T-helper 22 cell (primary cell): Measurements from ENCODE around the gene ATP13A2.
"Not testable (repeated sequence)": the region's sequence is repeated elsewhere in the genome, so short reads cannot be mapped to it uniquely, and the experiment has no call there.

Source experiments
- DNase-seq: peaks from one replicate; pipeline ENCODE4 v3.0.0-alpha.2; 2020; ENCODE audit warnings: low read depth

The ATP13A2 gene

DNA sequence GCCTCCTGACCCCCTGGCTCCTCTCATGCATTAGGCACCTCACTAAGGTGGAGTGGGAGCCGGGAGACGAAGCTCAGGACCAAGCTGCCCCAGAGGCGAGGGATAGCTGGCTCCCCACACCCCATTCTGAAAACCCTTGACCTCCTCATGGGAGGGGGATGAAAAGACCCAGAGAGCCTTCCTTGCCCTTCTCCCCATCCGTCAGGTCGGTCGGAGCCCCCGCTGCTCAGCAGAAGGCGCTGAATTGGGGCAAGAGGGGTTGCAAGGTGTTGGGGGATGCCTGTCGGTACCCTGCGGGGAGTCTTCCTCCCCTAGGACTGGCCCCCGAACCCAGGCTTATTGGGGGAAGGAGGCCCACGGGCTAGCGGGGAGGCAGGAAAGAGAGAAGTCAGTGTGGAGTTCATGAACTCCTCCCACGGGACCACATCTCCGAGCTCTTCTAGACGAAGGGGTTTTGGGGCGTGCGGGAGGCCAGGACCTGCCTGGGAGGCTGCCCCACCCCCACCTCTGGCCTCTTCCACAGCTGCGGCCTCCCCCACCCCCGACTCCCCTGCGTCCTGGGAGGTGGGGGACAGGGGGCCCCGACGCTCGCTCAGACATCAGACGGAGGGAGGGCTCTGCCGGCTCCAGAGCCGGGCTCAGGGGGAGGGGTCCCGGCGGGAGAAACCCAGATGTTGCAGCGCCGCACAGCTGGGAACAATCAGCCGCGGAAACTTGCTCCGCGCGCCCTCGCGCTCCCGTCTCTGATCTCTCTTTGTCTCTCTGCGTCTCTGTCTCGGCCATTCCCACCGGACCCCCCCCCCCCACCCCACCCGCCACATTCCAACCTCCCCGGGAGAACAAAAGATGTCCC is 32.0 kb downstream of the ATP13A2 start:
- DNase-seq = no peak

DNA sequence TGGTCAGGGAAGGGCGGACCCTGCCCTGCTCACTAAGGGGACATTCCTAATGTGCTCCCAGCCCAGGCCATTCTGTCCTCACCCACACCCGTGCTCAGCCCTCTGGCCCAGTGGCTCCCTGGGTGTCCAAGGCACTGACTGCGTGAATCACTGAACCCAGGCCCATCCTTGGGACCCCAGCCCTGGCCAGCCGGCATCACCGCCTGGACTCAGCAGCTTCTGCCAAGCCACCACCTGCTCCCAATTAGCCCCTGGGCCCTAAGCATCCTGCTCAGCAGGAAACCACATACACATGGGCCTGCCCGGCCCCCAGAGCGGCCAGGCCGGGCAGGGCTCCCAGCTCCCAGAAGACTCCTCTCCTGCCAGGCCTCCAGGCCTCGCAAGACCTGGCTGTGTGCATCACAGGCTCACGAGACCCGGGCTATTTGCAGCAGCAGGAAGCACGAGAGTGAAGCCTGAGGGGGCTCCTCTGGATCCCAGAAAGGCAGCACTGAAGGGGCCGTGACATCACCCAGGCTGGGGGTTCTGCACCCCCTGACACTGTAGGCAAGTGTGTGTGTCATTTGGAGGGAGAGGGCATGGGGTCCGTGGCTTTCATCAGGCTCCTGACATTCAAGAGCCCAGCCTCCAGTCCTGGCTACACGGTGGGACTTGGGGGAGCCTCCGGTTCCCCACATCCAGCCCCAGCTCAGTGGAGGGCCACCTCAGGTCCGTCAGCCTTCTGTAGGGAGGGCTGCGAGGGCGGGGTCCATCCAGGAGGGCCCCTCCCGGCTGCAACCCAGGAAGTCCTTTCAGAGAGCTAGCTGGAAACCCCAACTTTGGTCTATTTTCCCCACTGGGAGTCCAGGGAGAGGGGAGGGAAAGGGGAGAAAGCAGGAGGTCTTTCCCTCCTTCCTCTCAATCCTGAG is 32.9 kb downstream of the ATP13A2 start:
- no peak for DNase-seq

DNA sequence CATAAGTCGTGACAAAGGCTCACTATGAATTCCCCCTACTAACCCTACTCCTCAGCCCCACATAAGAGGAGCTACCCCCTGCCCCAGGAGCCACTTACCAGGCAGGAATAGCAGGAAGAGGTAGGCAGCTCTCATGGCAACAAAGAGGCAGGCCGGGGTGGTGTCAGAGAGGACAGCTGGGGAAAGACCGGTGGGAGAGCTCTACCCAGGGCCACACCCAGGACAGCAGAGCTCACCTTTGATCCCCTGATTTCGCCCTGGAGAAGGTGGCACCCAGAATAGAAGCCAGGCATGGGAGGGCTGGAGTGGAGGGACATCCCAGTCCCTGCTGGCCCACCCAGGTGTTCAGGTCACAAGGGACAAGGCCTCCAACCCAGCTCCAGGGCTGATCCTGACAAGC is 33.6 kb downstream of the ATP13A2 start:
- DNase-seq = no peak

DNA sequence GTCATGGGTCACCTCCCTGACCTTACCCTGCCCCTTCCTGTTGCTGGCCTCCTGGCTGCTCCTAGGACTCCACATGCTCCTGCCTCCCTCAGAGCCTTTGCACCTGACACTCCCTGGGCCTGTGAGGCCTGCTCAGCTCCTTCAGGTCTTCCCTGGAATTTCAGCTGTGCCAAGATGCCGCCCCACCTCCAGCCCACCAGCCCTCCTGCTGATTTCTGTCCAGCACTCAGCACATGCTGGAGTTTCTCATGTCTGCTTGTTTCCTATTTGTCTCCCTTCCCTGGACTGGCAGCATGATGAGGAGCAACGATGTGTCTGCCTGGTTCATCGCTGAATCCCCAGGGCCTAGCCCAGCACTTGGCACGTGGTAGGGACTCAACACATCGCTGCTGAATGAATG is 34.4 kb downstream of the ATP13A2 start:
- DNase-seq = no peak

DNA sequence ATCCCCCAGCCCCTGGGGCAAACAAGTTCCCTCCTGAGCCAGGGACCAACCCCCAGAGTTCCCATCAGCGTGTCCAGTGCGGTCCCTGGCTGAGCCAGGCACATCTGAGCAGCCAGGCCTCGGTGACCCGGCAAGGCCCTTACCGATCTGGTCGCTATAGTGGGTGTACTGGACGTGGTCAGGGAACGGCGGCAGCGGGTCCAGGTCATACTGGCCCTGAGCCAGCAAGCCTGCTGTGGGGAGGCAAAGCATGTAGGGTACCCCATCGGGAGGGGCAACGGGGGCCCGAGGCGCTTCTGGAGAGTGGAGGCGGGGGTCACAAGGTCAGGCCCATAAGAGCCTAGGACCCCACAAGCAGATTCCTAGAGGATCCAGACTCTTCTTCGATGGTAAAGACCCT is 34.8 kb downstream of the ATP13A2 start:
- DNase-seq = no peak

DNA sequence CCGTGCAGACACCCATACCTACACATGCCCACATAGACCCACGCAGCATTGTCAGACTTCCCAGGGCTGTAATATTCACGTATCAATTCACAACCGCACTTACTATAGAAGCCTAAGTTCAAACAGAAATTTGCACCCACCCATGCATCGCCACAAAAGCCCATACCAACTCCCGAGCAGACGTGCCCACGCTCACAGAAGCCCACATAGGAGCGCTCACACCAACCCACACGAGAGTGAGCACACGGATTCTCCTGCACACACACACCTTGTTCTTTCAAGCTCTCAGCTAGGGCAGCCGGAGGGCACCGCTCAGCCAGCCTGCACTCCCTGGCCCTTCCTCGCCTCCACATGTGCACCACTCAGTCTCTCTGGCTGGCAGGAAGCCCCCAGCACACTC is 35.9 kb downstream of the ATP13A2 start:
- DNase-seq = no peak

DNA sequence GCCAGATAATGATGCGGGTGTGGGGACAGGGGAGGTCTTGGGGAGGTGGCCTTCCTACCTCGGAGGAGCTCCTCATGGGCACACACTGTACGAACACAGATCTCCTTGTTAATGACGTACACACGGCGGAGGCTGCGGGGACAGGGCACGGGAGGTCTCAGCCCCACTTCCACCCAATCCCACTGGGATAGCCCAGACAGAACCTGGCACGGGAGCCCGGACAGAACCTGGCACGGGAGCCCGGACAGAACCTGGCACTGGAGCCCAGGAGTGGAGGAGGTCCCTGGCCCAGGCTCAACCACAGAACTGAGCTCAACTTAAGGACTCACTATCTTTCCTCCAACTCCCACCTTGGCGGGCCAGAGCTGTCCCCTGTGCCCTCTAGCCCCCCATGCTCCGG is 36.5 kb downstream of the ATP13A2 start:
- DNase-seq = no peak

DNA sequence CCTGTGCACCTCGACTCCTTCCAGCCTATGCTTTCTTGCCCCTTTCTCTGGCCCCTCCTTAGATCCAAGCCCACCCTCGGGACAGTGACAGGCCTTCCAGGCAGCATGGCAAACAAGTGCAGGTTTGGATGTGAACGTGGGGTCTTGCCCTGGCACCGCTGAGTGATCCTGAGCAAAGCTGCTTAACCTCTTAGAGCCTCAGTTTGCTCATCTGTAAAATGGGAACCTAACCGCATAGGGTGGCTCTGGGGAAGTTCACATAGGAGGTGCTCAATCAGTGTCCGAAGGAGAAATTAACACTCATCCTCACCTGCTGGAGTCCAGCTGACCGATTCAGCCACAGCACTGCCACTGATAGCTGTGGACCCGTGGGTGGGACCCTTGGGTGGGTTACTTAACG is 38.5 kb downstream of the ATP13A2 start:
- no peak for DNase-seq

DNA sequence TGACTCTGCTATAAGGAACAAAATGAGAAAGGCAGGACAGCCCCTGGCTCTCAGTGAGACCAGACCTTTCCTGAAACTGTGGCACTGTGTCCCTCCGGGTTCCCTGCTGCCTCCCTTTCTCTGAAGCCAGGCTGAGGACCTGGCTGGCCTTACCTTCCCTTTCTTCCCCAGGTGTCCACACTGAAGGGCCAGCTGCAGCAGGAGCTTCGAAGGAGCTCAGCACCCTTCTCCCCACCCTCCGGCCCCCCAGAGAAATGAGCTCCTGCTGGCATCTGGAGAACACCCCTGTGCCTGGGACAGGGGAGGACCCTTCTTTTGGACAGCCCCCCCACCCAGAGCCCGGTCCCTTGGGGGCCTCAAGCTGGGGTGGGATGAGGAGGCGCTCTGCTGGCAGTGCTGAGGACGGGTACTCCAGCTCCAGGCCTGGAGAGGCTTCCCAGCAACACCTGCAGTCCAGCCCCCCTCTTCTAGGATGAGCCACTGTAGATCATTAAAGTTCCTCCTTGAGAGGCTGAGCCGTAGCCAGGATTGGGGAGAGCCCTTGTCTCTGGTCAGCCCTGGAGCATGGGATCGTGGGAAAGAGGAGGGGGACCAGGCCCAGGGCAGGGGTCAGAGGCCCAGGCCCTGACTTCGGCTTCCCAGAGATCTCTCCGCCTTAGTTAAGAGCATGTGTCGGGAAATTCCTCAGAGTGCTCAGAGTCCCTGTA is 39.4 kb downstream of the ATP13A2 start:
- DNase-seq = no peak

DNA sequence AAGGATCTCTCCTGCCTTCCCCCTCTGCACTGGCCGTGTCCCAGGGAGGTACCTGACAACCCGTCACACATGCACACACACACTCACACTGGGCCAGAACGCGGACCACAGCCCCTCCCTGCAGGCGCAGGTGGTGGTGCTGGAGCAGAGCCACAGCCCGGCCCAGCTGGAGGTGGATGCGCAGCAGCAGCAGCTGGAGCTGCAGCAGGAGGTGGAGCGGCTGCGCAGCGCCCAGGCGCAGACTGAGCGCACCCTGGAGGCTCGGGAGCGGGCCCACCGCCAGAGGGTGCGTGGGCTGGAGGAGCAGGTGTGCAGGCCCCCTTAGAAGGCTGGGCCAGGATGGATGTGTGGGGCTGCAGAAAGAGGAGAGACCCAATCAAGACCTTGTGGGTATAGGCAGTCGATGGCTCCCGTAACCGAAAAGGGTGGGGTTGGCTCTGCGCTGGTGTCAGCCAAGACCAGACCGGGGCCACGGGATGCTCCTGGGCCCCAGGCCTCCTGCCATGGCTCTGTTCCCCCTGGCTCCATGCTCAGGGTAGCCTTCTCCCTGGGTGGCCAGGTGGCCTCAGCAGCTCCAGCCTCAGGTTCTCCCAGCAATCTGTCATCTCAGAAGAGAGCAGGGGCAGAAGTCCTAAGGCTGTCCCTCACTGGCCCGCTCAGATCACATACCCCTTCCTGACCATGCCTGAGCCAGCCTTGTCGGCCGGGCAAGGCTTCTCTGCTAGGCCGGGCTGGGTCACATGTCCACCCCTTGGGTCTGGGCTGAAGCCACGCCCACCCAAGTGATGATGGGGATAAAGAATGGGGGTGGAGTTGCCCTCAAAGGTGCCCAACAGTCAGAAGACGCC is 40.2 kb downstream of the ATP13A2 start:
- no peak for DNase-seq

DNA sequence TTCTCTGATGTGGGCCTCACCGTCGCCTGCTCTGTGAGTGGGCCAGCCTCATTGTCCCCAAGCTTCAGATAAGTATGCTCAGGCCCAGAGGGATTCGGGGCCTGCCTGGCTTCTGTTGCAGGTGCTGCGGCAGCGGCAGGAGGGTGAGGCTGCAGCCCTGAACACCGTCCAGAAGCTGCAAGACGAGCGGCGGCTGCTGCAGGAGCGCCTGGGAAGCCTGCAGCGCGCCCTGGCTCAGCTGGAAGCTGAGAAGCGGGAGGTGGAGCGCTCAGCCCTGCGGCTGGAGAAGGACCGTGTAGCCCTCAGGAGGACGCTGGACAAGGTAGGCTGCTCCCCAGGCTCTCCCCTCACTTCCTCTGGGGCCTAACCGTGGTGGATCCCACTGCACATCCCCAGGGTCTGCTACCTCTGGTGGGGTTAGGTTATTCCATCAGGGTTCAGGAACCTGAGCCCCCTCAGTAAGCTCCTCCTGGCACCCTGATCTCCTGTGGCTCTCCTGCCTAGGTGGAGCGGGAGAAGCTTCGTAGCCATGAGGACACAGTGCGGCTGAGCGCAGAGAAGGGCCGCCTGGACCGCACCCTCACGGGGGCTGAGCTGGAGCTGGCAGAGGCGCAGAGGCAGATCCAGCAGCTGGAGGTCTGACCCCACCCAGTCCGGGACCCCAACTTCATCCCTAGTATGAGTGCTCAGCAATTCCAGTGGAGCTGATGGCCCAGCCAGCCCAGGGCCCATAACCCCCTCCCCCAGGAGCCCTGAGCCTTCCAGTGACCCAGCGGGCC is 41.4 kb downstream of the ATP13A2 start:
- DNase-seq = no peak

DNA sequence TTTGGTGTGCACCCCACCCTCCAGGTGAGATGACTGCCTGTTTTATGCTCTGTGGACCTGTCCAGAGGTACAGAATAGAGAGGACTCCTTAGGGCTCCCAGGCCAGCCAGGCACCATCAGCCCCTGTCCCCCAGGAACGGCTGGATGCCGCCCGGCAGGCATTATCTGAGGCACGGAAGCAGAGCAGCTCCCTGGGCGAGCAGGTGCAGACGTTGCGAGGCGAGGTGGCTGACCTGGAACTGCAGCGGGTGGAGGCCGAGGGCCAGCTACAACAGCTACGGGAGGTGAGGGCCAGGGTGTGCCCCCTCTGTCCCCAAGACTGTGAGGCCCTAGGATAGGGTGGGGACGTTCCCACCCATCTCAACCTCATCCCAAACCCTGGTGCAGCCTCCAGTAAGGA is 42.1 kb downstream of the ATP13A2 start:
- no peak for DNase-seq

DNA sequence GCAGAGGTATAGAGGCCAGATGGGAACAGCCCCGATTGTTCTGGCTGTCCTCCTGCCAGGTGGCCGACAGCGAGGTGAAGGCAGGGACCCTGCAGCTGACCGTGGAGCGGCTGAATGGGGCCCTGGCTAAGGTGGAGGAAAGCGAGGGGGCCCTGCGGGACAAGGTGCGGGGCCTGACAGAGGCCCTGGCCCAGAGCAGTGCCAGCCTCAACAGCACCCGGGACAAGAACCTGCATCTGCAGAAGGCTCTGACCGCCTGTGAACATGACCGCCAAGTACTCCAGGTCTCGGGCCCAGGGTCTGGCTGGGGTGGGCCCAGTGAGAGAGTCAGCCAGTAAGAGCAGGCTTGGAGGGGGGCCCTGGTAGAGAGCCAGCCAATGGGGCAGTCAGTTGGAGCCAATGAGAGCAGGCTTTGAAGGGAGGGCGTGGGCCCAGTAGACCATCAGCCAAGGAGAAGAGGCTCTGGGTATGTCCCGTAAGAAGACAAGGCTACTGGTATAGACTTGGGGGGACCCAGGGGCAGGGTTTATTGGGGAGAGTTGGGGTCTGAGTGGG is 42.6 kb downstream of the ATP13A2 start:
- no peak for DNase-seq

DNA sequence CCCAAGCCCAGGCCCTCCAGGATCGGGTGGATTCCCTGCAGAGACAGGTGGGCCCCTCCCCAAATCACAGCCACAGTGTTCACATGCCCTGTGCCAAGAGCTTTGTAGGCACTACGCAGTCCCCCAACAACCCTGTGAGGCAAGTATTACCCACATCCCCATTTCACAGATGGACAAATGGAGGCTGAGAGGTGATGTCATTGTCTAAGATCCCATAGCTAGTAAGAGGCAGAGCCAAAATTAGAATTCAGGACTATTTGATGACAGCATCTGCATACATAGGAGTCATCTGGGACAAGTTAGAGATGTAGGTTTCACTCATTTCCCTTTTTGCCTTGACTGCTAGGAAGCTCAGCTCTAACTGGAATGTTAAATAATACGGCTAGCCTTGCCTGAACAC is 43.4 kb downstream of the ATP13A2 start:
- no peak for DNase-seq

DNA sequence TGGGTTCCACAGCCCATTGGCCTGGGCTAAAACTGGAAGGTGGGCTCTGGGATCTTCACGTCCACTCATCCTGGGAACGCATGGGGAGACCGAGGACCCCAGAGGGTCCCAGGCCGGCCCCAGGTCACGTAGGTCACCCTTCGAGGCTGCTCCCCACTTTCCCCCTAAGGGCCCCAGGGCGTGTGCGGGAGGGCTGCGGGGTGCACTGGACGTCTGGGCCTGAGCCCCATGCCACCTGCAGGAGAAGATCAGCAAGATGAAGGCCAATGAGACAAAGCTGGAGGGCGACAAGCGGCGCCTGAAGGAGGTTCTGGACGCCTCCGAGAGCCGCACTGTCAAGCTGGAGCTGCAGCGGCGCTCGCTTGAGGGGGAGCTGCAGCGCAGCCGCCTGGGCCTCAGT is 43.8 kb downstream of the ATP13A2 start:
- DNase-seq = no peak

DNA sequence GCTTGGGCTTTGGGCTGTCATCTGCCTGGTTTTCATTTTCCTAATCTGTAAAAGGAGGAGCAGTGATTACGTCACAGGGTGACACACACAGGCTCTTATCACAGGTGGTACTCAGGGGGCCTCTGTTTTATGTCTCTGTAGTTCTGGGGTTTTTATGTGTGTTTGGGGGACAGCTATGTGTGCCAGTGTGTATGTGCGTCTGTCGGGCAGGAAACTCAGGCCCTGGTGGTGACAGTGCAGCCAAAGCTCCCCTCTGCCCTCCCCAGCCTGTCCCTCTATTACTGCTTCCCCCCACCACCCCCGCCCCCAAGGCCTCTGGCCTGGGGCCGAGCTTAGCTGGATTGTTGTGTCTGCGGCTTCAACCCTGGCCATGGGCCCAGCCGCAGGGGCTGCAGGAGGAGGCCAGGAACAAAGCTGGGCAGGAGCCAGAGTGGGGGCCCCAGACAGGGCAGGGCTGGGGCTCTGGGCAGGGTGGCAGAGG is 44.6 kb downstream of the ATP13A2 start:
- no peak for DNase-seq

DNA sequence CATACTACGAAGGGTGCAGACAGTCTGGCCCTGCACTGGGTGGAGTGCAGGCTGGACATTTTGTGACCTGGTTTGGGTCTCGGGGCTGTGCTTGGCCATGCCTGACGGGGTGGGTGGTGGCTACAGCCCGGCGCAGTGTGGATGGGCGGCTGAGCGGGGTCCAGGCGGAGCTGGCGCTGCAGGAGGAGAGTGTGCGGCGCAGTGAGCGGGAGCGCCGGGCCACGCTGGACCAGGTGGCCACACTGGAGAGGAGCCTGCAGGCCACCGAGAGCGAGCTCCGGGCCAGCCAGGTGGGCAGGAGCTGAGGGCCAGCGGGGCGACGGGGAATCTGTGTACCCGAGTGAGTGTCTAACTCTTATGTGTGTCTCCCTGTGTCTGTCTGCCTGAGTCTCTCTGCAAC is 45.4 kb downstream of the ATP13A2 start:
- no peak for DNase-seq

DNA sequence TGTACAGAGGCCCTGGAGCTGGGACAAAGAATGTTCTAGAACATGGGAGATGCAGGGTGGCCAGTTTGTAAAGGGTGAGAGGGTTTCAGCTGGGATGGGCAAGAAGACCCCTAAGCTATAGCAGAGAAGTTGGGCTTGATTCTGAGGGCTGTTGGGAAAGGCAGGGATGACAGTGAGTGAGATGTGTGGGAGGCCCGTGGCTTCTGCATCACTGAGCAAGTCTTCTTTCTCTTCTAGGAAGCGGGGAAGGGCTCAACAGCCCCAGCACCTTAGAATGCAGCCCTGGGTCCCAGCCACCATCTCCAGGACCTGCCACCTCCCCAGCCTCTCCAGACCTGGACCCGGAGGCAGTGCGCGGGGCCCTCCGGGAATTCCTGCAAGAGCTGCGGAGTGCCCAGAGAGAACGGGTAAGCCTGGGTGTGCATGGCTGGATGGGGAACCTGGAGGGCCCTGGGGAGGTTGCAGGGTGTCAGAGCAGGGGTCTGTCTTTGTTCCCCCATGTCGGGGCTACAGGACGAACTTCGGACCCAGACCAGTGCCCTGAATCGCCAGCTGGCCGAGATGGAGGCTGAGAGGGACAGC is 46.2 kb downstream of the ATP13A2 start:
- DNase-seq = no peak

DNA sequence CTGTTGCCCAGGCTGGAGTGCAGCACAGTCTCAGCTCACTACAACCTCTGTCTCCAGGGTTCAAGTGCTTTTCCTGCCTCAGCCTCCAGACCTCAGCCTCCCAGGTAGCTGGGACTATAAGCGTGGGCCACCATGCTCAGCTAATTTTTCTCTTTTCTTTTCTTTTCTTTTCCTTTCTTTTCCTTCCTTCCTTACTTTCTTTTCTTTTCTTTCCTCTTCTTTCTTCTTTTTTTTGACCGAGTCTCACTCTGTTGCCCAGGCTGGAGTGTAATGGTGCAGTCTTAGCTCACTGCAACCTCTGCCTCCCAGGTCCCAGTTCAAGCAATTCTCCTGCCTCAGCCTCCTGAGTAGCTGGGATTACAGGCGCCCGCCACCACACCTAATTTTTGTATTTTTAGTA is 47.6 kb downstream of the ATP13A2 start:
- not testable (repeated sequence) for DNase-seq
